Fibroblast of skin of abdomen (primary cell): ENCODE measurements around the gene CCIN.
"Not testable (repeated sequence)": the region's sequence is repeated elsewhere in the genome, so short reads cannot be mapped to it uniquely, and the experiment has no call there.

Experiments used
- DNase-seq: peaks from one replicate; pipeline ENCODE4 v3.0.0-alpha.2; 2013

CCIN gene

GRCh38 chr9:36160126-36160525 is 9.1 kb upstream of the CCIN start:
- not testable (repeated sequence) for DNase-seq

- DNase-seq, result peak; percentile 63
Observed at GRCh38 chr9:36161187-36161586, 8.0 kb upstream of the CCIN start.

GRCh38 chr9:36162211-36162738 is 6.9 kb upstream of the CCIN start:
- DNase-seq, result no peak

- peak; percentile 97 for DNase-seq
Observed at GRCh38 chr9:36163049-36163785, 6.0 kb upstream of the CCIN start.

GRCh38 chr9:36163786-36164170 is 5.4 kb upstream of the CCIN start:
- DNase-seq, result peak; percentile 66

- no peak for DNase-seq
Observed at GRCh38 chr9:36164372-36164771, 4.8 kb upstream of the CCIN start.

GRCh38 chr9:36164989-36165388 is 4.2 kb upstream of the CCIN start:
- no peak for DNase-seq

- peak; percentile 67 for DNase-seq
Observed at GRCh38 chr9:36165826-36166167, 3.4 kb upstream of the CCIN start.

- peak; percentile 87 for DNase-seq
Observed at GRCh38 chr9:36166168-36166927, 2.8 kb upstream of the CCIN start.

- DNase-seq, result no peak
Observed at GRCh38 chr9:36169708-36170107, 520 bp downstream of the CCIN start.

- DNase-seq, result no peak
Observed at GRCh38 chr9:36170531-36170930, 1.3 kb downstream of the CCIN start.

GRCh38 chr9:36173861-36174260 is 4.7 kb downstream of the CCIN start:
- no peak for DNase-seq

- no peak for DNase-seq
Observed at GRCh38 chr9:36174271-36174670, 5.1 kb downstream of the CCIN start.

GRCh38 chr9:36174731-36175130 is 5.5 kb downstream of the CCIN start:
- no peak for DNase-seq

- not testable (repeated sequence) for DNase-seq
Observed at GRCh38 chr9:36175209-36175608, 6.0 kb downstream of the CCIN start.

- DNase-seq, result not testable (repeated sequence)
Observed at GRCh38 chr9:36176496-36176895, 7.3 kb downstream of the CCIN start.

- DNase-seq, result no peak
Observed at GRCh38 chr9:36177571-36177970, 8.4 kb downstream of the CCIN start.

GRCh38 chr9:36180243-36180642 is 11.1 kb downstream of the CCIN start:
- DNase-seq, result not testable (repeated sequence)

- peak; percentile 93 for DNase-seq
Observed at GRCh38 chr9:36187414-36187813, 18.2 kb downstream of the CCIN start.

GRCh38 chr9:36188212-36188611 is 19.0 kb downstream of the CCIN start:
- no peak for DNase-seq

- no peak for DNase-seq
Observed at GRCh38 chr9:36189976-36190375, 20.8 kb downstream of the CCIN start.

- DNase-seq, result peak; percentile 99
Observed at GRCh38 chr9:36190388-36191289, 21.5 kb downstream of the CCIN start, which contains the start of gene CLTA. CLTA (plus strand) TSS chr9:36190921; CDS start chr9:36191057, 136 bp downstream.

- no peak for DNase-seq
Observed at GRCh38 chr9:36191290-36191645, 22.1 kb downstream of the CCIN start.
